Large intestine (tissue), 3 donors: ENCODE measurements around the gene DUSP19. TPM values are rescaled to one million over a fixed set of nuclear protein-coding genes. Genes with fewer than 3 reads are reported as not detected.

Source experiments
- DNase-seq, 2 donors: peaks; one replicate each; pipeline versions ENCODE4 v3.0.0 to v3.0.0-alpha.2; 2013
- H3K27ac ChIP-seq: one replicate; pipeline ENCODE4 v1.5.1; 2013; ENCODE audit warnings: low read length
- H3K27me3 ChIP-seq: 2 replicates; pipeline ENCODE4 v1.6.1; 2013; ENCODE audit warnings: low read length; ENCODE audit not compliant: control insufficient read depth, insufficient read depth
- H3K36me3 ChIP-seq: 2 replicates; pipeline ENCODE4 v1.6.1; 2013; ENCODE audit warnings: low read length; ENCODE audit not compliant: control insufficient read depth, insufficient read depth
- H3K4me1 ChIP-seq: one replicate; pipeline ENCODE4 v1.6.1; 2013; ENCODE audit warnings: low read length; ENCODE audit not compliant: control insufficient read depth, insufficient read depth
- H3K4me3 ChIP-seq: one replicate; pipeline ENCODE4 v1.5.1; 2013; ENCODE audit warnings: low read length
- H3K9me3 ChIP-seq: one replicate; pipeline ENCODE4 v1.6.1; 2013; ENCODE audit warnings: mild to moderate bottlenecking, low read depth, low read length, moderate library complexity; ENCODE audit not compliant: control insufficient read depth
- WGBS: methylation state at CpG from one replicate; pipeline ENCODE4 v1.1.5; 2013; ENCODE audit warnings: low lambda C conversion rate; ENCODE audit not compliant: insufficient coverage; 5-methylcytosine and 5-hydroxymethylcytosine counted together
- polyA plus RNA-seq: library from polyadenylated mRNA; unstranded; fragments of 120-200 nt; gene quantifications from one replicate; pipeline ENCODE4 v1.2.1, GENCODE V29; 2013

DUSP19 gene
- polyA plus RNA-seq, 1 donor: 3.2 TPM

GRCh38 chr2:183124222-183124956 is 45.8 kb downstream of the DUSP19 start, which contains the start of gene NUP35:
Gene NUP35 (plus strand): TSS chr2:183124443. CDS start chr2:183124458, 15 bp downstream.
- WGBS: 0% methylated on average over 2 of the region's 43 CpGs
- peak within 1 kb of the TSS; percentile 58 for H3K4me3 ChIP-seq
- H3K36me3 ChIP-seq: no peaks in the 10 kb centered on the region
- peak; percentile 87 to 94 for DNase-seq
- no peaks in the 10 kb centered on the region for H3K9me3 ChIP-seq
- no peaks in the 10 kb centered on the region for H3K27me3 ChIP-seq
- peak within 1 kb of the TSS; percentile 79 for H3K27ac ChIP-seq
- H3K4me1 ChIP-seq: peaks cover 10% of the 10 kb centered on the region

- peak overlapping the region; percentile 79 for H3K27ac ChIP-seq
- H3K36me3 ChIP-seq: no peaks in the 10 kb centered on the region
- H3K27me3 ChIP-seq: no peaks in the 10 kb centered on the region
- H3K4me1 ChIP-seq: peaks cover 10% of the 10 kb centered on the region
- no peaks in the 10 kb centered on the region for H3K9me3 ChIP-seq
- DNase-seq: no peak
- H3K4me3 ChIP-seq: peak overlapping the region; percentile 58
- WGBS: no CpG with 5 or more reads among the region's 10 CpGs
Observed at GRCh38 chr2:183124957-183125255, 46.4 kb downstream of the DUSP19 start.

- Histone ChIP-seq H3K27me3 (no peaks in the 10 kb centered on the region), H3K36me3 (peaks cover under 1% of the 10 kb centered on the region), H3K27ac (peak overlapping the region; percentile 79), H3K4me1 (peaks cover 10% of the 10 kb centered on the region), H3K9me3 (no peaks in the 10 kb centered on the region), H3K4me3 (peak overlapping the region; percentile 58)
- WGBS: no CpG with 5 or more reads among the region's 11 CpGs
- DNase-seq: no peak
Observed at GRCh38 chr2:183125659-183126341, 47.3 kb downstream of the DUSP19 start.

DNA sequence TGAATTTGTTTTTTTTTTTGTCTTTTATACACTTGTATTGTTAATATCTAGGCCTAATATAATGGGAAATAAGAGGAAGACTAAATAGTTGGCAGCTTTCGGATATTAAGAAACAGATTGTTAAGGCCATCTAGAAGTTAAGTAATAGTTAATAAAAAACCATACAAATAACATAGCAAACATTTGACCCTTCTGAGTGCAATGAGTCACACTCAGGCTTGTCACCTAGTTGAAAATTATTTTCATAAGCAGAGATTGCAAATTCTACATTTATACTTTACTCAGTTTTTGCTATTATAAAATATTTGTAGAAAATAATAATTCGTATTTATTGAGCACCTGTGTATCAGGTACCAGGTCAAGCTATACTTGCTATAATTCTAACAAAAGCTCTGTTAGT is 48.1 kb downstream of the DUSP19 start:
- no CpG with 5 or more reads among the region's 2 CpGs for WGBS
- DNase-seq: peak in 1 of 2 donors; percentile 39
- Histone ChIP-seq H3K9me3 (no peaks in the 10 kb centered on the region), H3K27me3 (no peaks in the 10 kb centered on the region), H3K4me1 (peaks cover 10% of the 10 kb centered on the region), H3K27ac (peak overlapping the region; percentile 21), H3K36me3 (peaks cover 3% of the 10 kb centered on the region), H3K4me3 (no peak overlapping the region)

DNA sequence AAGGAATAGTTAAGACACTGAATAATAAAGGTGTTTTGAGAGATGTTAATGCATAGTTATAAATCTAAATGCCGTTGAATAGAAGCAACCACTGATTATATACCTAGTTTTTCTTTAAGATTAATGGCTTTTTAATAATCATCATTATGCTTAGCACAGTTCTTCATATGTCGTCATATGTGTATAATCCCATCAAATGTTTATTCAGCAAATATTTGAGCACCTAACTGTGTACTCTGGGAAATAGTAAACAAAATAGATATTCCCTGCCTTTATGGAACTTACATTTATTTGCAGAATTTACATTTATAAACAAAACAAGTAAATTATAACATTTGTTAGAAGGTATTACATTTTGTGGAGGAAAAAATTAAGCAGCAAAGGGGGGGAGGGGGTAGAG is 55.5 kb downstream of the DUSP19 start:
- 94% methylated on average over 2 of the region's 2 CpGs for WGBS
- H3K4me3 ChIP-seq: no peak overlapping the region
- peaks cover 25% of the 10 kb centered on the region for H3K36me3 ChIP-seq
- no peak for DNase-seq
- H3K27ac ChIP-seq: no peak overlapping the region
- H3K27me3 ChIP-seq: no peaks in the 10 kb centered on the region
- H3K4me1 ChIP-seq: no peaks in the 10 kb centered on the region
- no peaks in the 10 kb centered on the region for H3K9me3 ChIP-seq

DNA sequence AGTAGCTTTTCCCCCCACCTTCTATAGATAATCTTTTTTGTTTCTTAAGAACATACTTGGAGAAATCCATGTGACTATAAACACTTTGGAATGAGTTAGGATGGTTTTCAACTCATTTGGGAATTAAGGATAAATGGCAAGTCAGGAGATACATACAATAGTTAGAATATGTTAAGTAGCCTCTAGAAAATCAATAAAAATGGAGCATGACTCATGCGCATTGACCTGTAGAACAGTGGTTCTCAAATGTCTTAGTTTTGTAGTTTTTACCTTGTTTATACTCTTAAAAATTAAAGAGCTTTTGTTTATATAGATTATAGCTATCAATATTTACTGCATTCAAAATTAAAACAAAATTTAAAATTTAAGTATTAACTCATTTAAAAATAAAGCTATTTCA is 70.4 kb downstream of the DUSP19 start:
- no peak for DNase-seq
- no peak overlapping the region for H3K4me3 ChIP-seq
- H3K36me3 ChIP-seq: peaks cover 16% of the 10 kb centered on the region
- H3K9me3 ChIP-seq: no peaks in the 10 kb centered on the region
- WGBS: 100% methylated on average over 1 of the region's 1 CpG
- no peaks in the 10 kb centered on the region for H3K27me3 ChIP-seq
- H3K27ac ChIP-seq: no peak overlapping the region
- no peaks in the 10 kb centered on the region for H3K4me1 ChIP-seq

- no peak for DNase-seq
- WGBS: 83% methylated on average over 1 of the region's 2 CpGs
Observed at GRCh38 chr2:183149489-183149888, 70.9 kb downstream of the DUSP19 start.

More at GRCh38 chr2:183149489-183149888, 70.9 kb downstream of the DUSP19 start:
- H3K4me3 ChIP-seq: no peak overlapping the region
- no peaks in the 10 kb centered on the region for H3K9me3 ChIP-seq
- no peaks in the 10 kb centered on the region for H3K27me3 ChIP-seq
- no peak overlapping the region for H3K27ac ChIP-seq
- H3K36me3 ChIP-seq: peaks cover 17% of the 10 kb centered on the region
- H3K4me1 ChIP-seq: no peaks in the 10 kb centered on the region

Other genes with a start within 250 kb of the DUSP19 start
- 34.5 TPM for gene FRZB, start 212.1 kb upstream of the DUSP19 start, polyA plus RNA-seq
- 127 TPM for gene NCKAP1, start 40.3 kb upstream of the DUSP19 start, polyA plus RNA-seq
- gene NUP35, start 45.7 kb downstream of the DUSP19 start, polyA plus RNA-seq: 23.8 TPM